Rectal smooth muscle tissue (tissue), 1 donor: ENCODE data around the gene CFDP1.

Source experiments
- H3K27ac ChIP-seq: one replicate; pipeline ENCODE4 v1.7.0; 2013; ENCODE audit warnings: low read depth, low read length, inconsistent platforms
- H3K27me3 ChIP-seq: one replicate; pipeline ENCODE4 v1.7.0; 2013; ENCODE audit warnings: low read length; ENCODE audit not compliant: control insufficient read depth, insufficient read depth
- H3K36me3 ChIP-seq: one replicate; pipeline ENCODE4 v1.7.0; 2013; ENCODE audit warnings: low read length; ENCODE audit not compliant: control insufficient read depth, insufficient read depth
- H3K4me1 ChIP-seq: one replicate; pipeline ENCODE4 v1.7.0; 2013; ENCODE audit warnings: low read length; ENCODE audit not compliant: control insufficient read depth, insufficient read depth
- H3K4me3 ChIP-seq: one replicate; pipeline ENCODE4 v1.7.0; 2013; ENCODE audit warnings: low read length
- H3K9ac ChIP-seq: one replicate; pipeline ENCODE4 v1.7.0; 2013; ENCODE audit warnings: low read length

Gene CFDP1

GRCh38 chr16:75371171-75371570, 62.1 kb downstream of the CFDP1 start:
- no peak overlapping the region for H3K4me3 ChIP-seq
- H3K9ac ChIP-seq: no peak overlapping the region
- no peaks in the 10 kb centered on the region for H3K4me1 ChIP-seq
- no peaks in the 10 kb centered on the region for H3K27me3 ChIP-seq
- no peak overlapping the region for H3K27ac ChIP-seq
- H3K36me3 ChIP-seq: no peaks in the 10 kb centered on the region

GRCh38 chr16:75364286-75364791, 69.0 kb downstream of the CFDP1 start:
- Histone ChIP-seq H3K4me1 (no peaks in the 10 kb centered on the region), H3K9ac (no peak overlapping the region), H3K36me3 (no peaks in the 10 kb centered on the region), H3K27me3 (no peaks in the 10 kb centered on the region), H3K27ac (no peak overlapping the region), H3K4me3 (no peak overlapping the region)

- no peaks in the 10 kb centered on the region for H3K4me1 ChIP-seq
Measured at GRCh38 chr16:75362846-75363245, 70.5 kb downstream of the CFDP1 start.

GRCh38 chr16:75361936-75362335, 71.4 kb downstream of the CFDP1 start:
- H3K27ac ChIP-seq: no peak overlapping the region

More at GRCh38 chr16:75362846-75363245, 70.5 kb downstream of the CFDP1 start:
- H3K36me3 ChIP-seq: no peaks in the 10 kb centered on the region
- H3K4me3 ChIP-seq: no peak overlapping the region
- H3K27ac ChIP-seq: no peak overlapping the region
- no peak overlapping the region for H3K9ac ChIP-seq
- no peaks in the 10 kb centered on the region for H3K27me3 ChIP-seq

GRCh38 chr16:75354170-75354569, 79.1 kb downstream of the CFDP1 start:
- Histone ChIP-seq H3K4me3 (no peak overlapping the region), H3K27ac (no peak overlapping the region), H3K36me3 (no peaks in the 10 kb centered on the region), H3K4me1 (no peaks in the 10 kb centered on the region), H3K9ac (no peak overlapping the region), H3K27me3 (no peaks in the 10 kb centered on the region)

More at GRCh38 chr16:75361936-75362335, 71.4 kb downstream of the CFDP1 start:
- Histone ChIP-seq H3K9ac (no peak overlapping the region), H3K4me3 (no peak overlapping the region), H3K36me3 (no peaks in the 10 kb centered on the region), H3K4me1 (no peaks in the 10 kb centered on the region), H3K27me3 (no peaks in the 10 kb centered on the region)

- Histone ChIP-seq H3K27me3 (no peaks in the 10 kb centered on the region), H3K27ac (no peak overlapping the region), H3K4me3 (no peak overlapping the region), H3K4me1 (no peaks in the 10 kb centered on the region), H3K36me3 (no peaks in the 10 kb centered on the region), H3K9ac (no peak overlapping the region)
Measured at GRCh38 chr16:75351183-75351582, 82.1 kb downstream of the CFDP1 start.

GRCh38 chr16:75345711-75346110, 87.6 kb downstream of the CFDP1 start:
- Histone ChIP-seq H3K27ac (no peak overlapping the region), H3K27me3 (no peaks in the 10 kb centered on the region), H3K4me1 (peaks cover 25% of the 10 kb centered on the region), H3K4me3 (no peak overlapping the region), H3K36me3 (no peaks in the 10 kb centered on the region), H3K9ac (no peak overlapping the region)

GRCh38 chr16:75343941-75344340, 89.4 kb downstream of the CFDP1 start:
- H3K4me3 ChIP-seq: no peak overlapping the region
- no peak overlapping the region for H3K27ac ChIP-seq
- H3K36me3 ChIP-seq: no peaks in the 10 kb centered on the region
- H3K9ac ChIP-seq: no peak overlapping the region
- peaks cover 27% of the 10 kb centered on the region for H3K4me1 ChIP-seq
- no peaks in the 10 kb centered on the region for H3K27me3 ChIP-seq

GRCh38 chr16:75343286-75343685, 90.0 kb downstream of the CFDP1 start:
- no peak overlapping the region for H3K4me3 ChIP-seq
- H3K27me3 ChIP-seq: no peaks in the 10 kb centered on the region
- no peaks in the 10 kb centered on the region for H3K36me3 ChIP-seq
- no peak overlapping the region for H3K9ac ChIP-seq
- H3K4me1 ChIP-seq: peaks cover 27% of the 10 kb centered on the region
- H3K27ac ChIP-seq: no peak overlapping the region

GRCh38 chr16:75342308-75342811, 90.9 kb downstream of the CFDP1 start:
- Histone ChIP-seq H3K4me3 (no peak overlapping the region), H3K4me1 (peaks cover 27% of the 10 kb centered on the region), H3K27me3 (no peaks in the 10 kb centered on the region), H3K27ac (peak overlapping the region; percentile 60), H3K9ac (no peak overlapping the region), H3K36me3 (no peaks in the 10 kb centered on the region)

- Histone ChIP-seq H3K36me3 (no peaks in the 10 kb centered on the region), H3K27me3 (no peaks in the 10 kb centered on the region), H3K9ac (no peak overlapping the region), H3K27ac (peak overlapping the region; percentile 60), H3K4me1 (peaks cover 27% of the 10 kb centered on the region), H3K4me3 (no peak overlapping the region)
Measured at GRCh38 chr16:75341564-75342307, 91.6 kb downstream of the CFDP1 start.

GRCh38 chr16:75340741-75341491, 92.4 kb downstream of the CFDP1 start:
- no peak overlapping the region for H3K4me3 ChIP-seq
- peaks cover 27% of the 10 kb centered on the region for H3K4me1 ChIP-seq
- peak overlapping the region; percentile 33 for H3K27ac ChIP-seq
- no peak overlapping the region for H3K9ac ChIP-seq
- H3K36me3 ChIP-seq: no peaks in the 10 kb centered on the region
- H3K27me3 ChIP-seq: no peaks in the 10 kb centered on the region
